ENCODE results near the gene BCL2L11. TPM values are rescaled to one million over a fixed set of nuclear protein-coding genes. Genes with fewer than 3 reads are reported as not detected.
A peak's percentile ranks its signal among the peaks of the same experiment; 100 is the strongest.

The BCL2L11 gene
- total and polyA plus RNA-seq, 12 donors = 1.4 to 14.5 (median 6.8) TPM

GRCh38 chr2:111145951-111146350 is 25.2 kb downstream of the BCL2L11 start:
- 97 to 98% methylated on average over 2 of the region's 2 CpGs for WGBS, 2 donors
- DNase-seq = no peak
- Histone ChIP-seq H3K4me1 (peaks cover 0 to 22% (median 15%) of the 10 kb centered on the region in 9 donors), H3K4me3 (no peak overlapping the region), H3K36me3 (peaks cover 0 to 32% (median 3%) of the 10 kb centered on the region in 9 donors), H3K27me3 (no peaks in the 10 kb centered on the region), H3K9me3 (no peaks in the 10 kb centered on the region), H3K27ac (no peak overlapping the region)
- ATAC-seq = no peak
- TF ChIP-seq CTCF (IDR thresholded peaks at IDR 0.05) = no peak
- intact Hi-C loops (cut with DNase I) = no loop called here

GRCh38 chr2:111148225-111148873 is 27.6 kb downstream of the BCL2L11 start:
- Histone ChIP-seq H3K9me3 (no peaks in the 10 kb centered on the region), H3K27me3 (no peaks in the 10 kb centered on the region), H3K4me1 (peaks cover 0 to 22% (median 15%) of the 10 kb centered on the region in 9 donors), H3K27ac (peak overlapping the region in 4 of 10 donors; percentile 5 to 51 (median 24)), H3K36me3 (peaks cover 0 to 43% (median 13%) of the 10 kb centered on the region in 9 donors), H3K4me3 (no peak overlapping the region)
- 87 to 88% methylated on average over 3 of the region's 3 CpGs for WGBS, 2 donors
- peak in 2 of 8 donors; percentile 14 to 26 for ATAC-seq
- TF ChIP-seq CTCF (IDR thresholded peaks at IDR 0.05) = no peak
- no peak for DNase-seq
- intact Hi-C loops (cut with DNase I) = no loop called here

GRCh38 chr2:111148925-111149324 is 28.2 kb downstream of the BCL2L11 start:
- Histone ChIP-seq H3K36me3 (peaks cover 0 to 46% (median 13%) of the 10 kb centered on the region in 9 donors), H3K27ac (peak overlapping the region in 3 of 10 donors; percentile 5 to 51 (median 26)), H3K27me3 (no peaks in the 10 kb centered on the region), H3K9me3 (no peaks in the 10 kb centered on the region), H3K4me3 (no peak overlapping the region), H3K4me1 (peaks cover 0 to 22% (median 15%) of the 10 kb centered on the region in 9 donors)
- ATAC-seq = peak in 5 of 8 donors; percentile 46 to 77 (median 69)
- 61 to 79% methylated on average over 8 of the region's 8 CpGs for WGBS, 2 donors
- DNase-seq = no peak
- intact Hi-C loops (cut with DNase I) = no loop called here
- TF ChIP-seq CTCF (IDR thresholded peaks at IDR 0.05) = no peak

- Histone ChIP-seq H3K27me3 (no peaks in the 10 kb centered on the region), H3K36me3 (peaks cover 0 to 49% (median 13%) of the 10 kb centered on the region in 9 donors), H3K9me3 (no peaks in the 10 kb centered on the region), H3K4me3 (no peak overlapping the region), H3K27ac (no peak overlapping the region), H3K4me1 (peaks cover 0 to 22% (median 15%) of the 10 kb centered on the region in 9 donors)
- DNase-seq = no peak
- WGBS, 2 donors = 86 to 89% methylated on average over 7 of the region's 7 CpGs
- ATAC-seq = no peak
- intact Hi-C loops (cut with DNase I) = no loop called here
- no peak for TF ChIP-seq CTCF (IDR thresholded peaks at IDR 0.05)
Measured at GRCh38 chr2:111149882-111150455, 29.3 kb downstream of the BCL2L11 start.
